Memory B cell (primary cell): Measurements from ENCODE around the gene APRT.
"Not testable (repeated sequence)": the region's sequence is repeated elsewhere in the genome, so short reads cannot be mapped to it uniquely, and the experiment has no call there.

Experiments used
- ATAC-seq: fragments of 150-1000 bp; cut with Tn5 transposase; 2 replicates; pipeline ENCODE4 v1.10.0; 2021; ENCODE audit warnings: low read depth, mild to moderate bottlenecking, moderate library complexity
- DNase-seq, 2 donors: peaks; one replicate each; pipeline ENCODE4 v3.0.0; 2022; ENCODE audit warnings: low spot score in 2 of 2
- H3K27ac Mint-ChIP-seq: one replicate; pipeline ENCODE4 v1.8.0; 2022; ENCODE audit warnings: mild to moderate bottlenecking, moderate library complexity, mixed read lengths
- H3K27me3 Mint-ChIP-seq: one replicate; pipeline ENCODE4 v1.8.0; 2022; ENCODE audit warnings: mixed read lengths
- H3K36me3 Mint-ChIP-seq: one replicate; pipeline ENCODE4 v1.8.0; 2022; ENCODE audit warnings: mild to moderate bottlenecking, mixed read lengths
- H3K4me1 Mint-ChIP-seq: one replicate; pipeline ENCODE4 v1.8.0; 2022; ENCODE audit warnings: mixed read lengths
- H3K4me3 Mint-ChIP-seq: one replicate; pipeline ENCODE4 v1.8.0; 2022; ENCODE audit warnings: mild to moderate bottlenecking, moderate library complexity, mixed read lengths
- H3K9me3 Mint-ChIP-seq: one replicate; pipeline ENCODE4 v1.8.0; 2022; ENCODE audit warnings: mixed read lengths

Gene APRT

GRCh38 chr16:88803264-88803987 is 8.3 kb downstream of the APRT start, which contains the start of gene CDT1:
TSS of gene CDT1 (plus strand) at chr16:88803789. CDS start at chr16:88803832, 43 bp downstream.
- Mint-ChIP-seq H3K27ac (peak within 1 kb of the TSS; percentile 72), H3K36me3 (no peaks in the 10 kb centered on the region), H3K27me3 (no peaks in the 10 kb centered on the region), H3K4me1 (peaks cover 6% of the 10 kb centered on the region), H3K4me3 (peak within 1 kb of the TSS; percentile 82), H3K9me3 (no peaks in the 10 kb centered on the region)
- DNase-seq (peak; percentile 86 to 89), ATAC-seq (peak; percentile 67)

- no peak for DNase-seq
- ATAC-seq: no peak
- H3K9me3 Mint-ChIP-seq: no peaks in the 10 kb centered on the region
- no peak overlapping the region for H3K4me3 Mint-ChIP-seq
- H3K36me3 Mint-ChIP-seq: no peaks in the 10 kb centered on the region
- H3K27me3 Mint-ChIP-seq: no peaks in the 10 kb centered on the region
- H3K4me1 Mint-ChIP-seq: peaks cover 8% of the 10 kb centered on the region
- H3K27ac Mint-ChIP-seq: no peak overlapping the region
Measured at GRCh38 chr16:88800277-88800592, 11.5 kb downstream of the APRT start.

DNA sequence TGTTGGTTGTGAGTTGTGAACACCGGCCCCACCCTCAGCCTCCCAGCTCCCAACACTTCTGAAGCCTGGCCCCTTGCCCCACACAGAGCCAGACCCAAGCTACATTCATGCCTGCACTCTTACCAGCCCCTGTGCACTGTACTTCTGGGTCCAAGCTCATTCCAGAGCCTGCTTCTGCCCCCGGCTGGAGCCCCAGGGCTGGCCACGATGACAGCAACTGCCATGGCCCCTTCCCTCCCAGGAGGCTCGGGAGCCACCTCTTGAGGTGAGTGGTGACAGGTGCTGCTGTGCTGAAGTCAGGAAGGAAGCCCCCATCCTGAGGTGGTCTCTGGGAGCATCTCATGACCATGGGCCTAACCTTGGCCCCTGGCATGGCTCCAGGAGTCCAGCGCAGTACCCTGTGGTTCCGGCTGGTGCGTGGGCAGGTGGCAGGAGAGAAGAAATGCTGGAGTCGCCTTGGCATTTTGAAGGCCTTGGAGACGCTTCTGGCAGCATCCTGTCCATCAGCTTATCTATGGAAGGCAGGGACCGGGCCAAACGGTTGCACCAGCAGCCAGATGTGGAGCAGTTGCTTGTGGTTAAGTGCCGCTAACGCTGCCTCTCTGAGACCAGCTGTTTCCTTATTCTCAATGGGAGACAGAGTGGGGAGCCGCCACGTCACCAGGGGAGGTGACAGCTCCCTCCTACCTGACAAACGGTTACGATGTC is 12.0 kb downstream of the APRT start:
- Mint-ChIP-seq H3K4me3 (no peak overlapping the region), H3K27ac (no peak overlapping the region), H3K36me3 (no peaks in the 10 kb centered on the region), H3K4me1 (peaks cover 9% of the 10 kb centered on the region), H3K27me3 (no peaks in the 10 kb centered on the region), H3K9me3 (no peaks in the 10 kb centered on the region)
- DNase-seq (no peak), ATAC-seq (no peak)

GRCh38 chr16:88798772-88799455 is 12.8 kb downstream of the APRT start:
- H3K27me3 Mint-ChIP-seq: no peaks in the 10 kb centered on the region
- H3K9me3 Mint-ChIP-seq: no peaks in the 10 kb centered on the region
- H3K4me3 Mint-ChIP-seq: no peak overlapping the region
- no peak for DNase-seq
- H3K4me1 Mint-ChIP-seq: peaks cover 12% of the 10 kb centered on the region
- H3K27ac Mint-ChIP-seq: no peak overlapping the region
- H3K36me3 Mint-ChIP-seq: no peaks in the 10 kb centered on the region
- no peak for ATAC-seq

DNA sequence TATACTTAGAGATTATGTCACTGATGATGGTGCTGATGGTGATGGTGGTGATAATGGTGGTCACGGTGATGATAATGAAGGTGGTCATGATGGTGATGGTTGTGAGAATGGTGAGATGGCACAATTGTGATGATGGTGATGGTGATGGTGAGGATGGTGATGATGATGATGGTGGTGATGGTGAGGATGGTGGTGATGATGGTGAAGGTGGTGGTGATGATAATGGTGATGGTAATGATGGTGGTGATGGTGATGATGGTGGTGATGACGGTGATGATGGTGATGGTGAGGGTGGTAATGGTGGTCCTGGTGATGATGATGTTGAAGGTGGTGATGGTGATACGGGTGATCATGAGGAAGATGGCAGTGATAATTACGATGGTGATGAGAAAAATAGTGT is 13.7 kb downstream of the APRT start:
- H3K4me1 Mint-ChIP-seq: peaks cover 17% of the 10 kb centered on the region
- no peaks in the 10 kb centered on the region for H3K36me3 Mint-ChIP-seq
- no peak for DNase-seq
- H3K27ac Mint-ChIP-seq: no peak overlapping the region
- H3K27me3 Mint-ChIP-seq: no peaks in the 10 kb centered on the region
- ATAC-seq: no peak
- H3K4me3 Mint-ChIP-seq: no peak overlapping the region
- H3K9me3 Mint-ChIP-seq: no peaks in the 10 kb centered on the region

DNA sequence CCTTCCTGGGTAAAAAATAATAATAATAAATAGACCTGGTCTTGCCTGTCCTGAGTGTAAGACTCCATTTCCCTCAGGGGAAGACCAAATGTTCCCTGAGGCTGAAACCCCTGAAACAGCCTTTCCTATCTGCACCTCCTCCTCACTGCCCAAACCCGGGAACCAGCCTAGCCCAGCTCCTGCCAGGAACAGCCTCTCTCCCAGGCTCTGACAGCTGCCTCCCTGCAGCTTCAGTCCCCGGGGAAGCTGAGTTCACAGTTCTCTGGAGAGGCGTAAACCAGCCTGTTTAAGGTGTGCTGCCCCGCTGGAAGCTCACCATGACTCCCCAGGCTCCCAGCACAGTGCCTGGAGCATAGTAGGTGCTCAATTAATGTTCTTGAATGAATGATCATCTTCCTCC is 15.4 kb downstream of the APRT start:
- Mint-ChIP-seq H3K27me3 (no peaks in the 10 kb centered on the region), H3K4me1 (peaks cover 17% of the 10 kb centered on the region), H3K36me3 (no peaks in the 10 kb centered on the region), H3K9me3 (no peaks in the 10 kb centered on the region), H3K27ac (no peak overlapping the region), H3K4me3 (no peak overlapping the region)
- no peak for DNase-seq
- no peak for ATAC-seq

DNA sequence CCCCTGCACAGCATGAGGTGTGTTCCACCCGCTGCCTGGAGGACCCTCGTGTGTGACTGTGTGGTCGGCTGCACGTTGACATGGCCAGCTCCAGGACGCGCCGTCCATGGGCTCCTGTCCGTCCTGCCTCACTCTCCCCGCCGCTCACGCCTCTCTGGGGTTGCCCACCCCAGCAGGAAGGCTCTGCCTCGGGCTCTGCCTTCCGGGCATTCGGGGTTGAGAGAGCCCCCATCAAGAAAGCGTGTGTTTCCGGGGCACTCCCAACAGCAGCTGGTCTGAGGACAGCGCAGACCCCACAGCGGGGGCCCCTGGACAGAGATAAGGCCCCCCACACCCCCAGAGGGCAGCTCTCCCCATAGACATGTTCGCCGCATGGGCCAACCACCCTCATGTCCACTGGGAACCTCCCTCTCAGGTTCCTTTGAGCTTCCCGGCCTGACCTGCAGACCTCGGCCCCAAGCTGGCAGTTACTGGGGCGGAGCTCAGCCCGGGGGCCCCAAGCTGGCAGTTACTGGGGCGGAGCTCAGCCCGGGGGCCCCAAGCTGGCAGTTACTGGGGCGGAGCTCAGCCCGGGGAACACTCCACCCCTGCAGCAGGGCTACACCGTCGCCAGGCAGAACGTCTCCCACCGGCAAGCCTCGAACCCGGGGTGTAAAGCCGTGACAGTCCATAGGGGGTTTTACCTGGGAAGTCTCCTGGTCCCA is 18.3 kb downstream of the APRT start:
- H3K36me3 Mint-ChIP-seq: no peaks in the 10 kb centered on the region
- DNase-seq (no peak), ATAC-seq (peak; percentile 51)
- H3K9me3 Mint-ChIP-seq: no peaks in the 10 kb centered on the region
- H3K27me3 Mint-ChIP-seq: no peaks in the 10 kb centered on the region
- peaks cover 24% of the 10 kb centered on the region for H3K4me1 Mint-ChIP-seq
- no peak overlapping the region for H3K27ac Mint-ChIP-seq
- peak overlapping the region; percentile 21 for H3K4me3 Mint-ChIP-seq

DNA sequence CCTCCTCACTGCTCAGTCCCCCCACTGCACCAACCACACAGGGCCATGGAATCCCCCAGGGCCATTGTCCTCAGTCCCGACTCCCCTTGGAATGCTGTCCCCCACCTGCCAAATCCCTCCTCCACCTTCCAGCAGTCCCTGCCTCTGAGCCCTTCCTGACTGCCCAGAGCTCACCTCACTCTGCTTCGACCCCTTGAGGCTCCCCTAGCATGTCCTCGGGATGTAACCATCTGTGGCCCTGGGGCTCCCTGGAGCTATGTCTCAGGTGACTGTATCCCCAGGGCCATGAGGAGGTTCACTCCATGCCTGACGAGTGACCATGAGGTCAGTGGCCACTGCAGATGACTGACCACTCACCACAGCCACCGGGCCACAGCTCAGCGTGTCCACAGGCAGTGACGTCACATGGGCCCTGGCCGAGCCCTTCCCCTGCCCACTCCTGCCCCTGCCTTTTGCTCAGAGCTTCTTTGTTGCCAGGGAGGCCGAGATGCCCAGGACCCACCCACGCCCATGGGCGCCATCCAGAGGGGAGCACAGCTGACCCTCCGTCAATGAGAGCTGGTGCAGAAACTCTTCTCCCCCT is 19.0 kb downstream of the APRT start:
- Mint-ChIP-seq H3K36me3 (no peaks in the 10 kb centered on the region), H3K27ac (no peak overlapping the region), H3K4me1 (peaks cover 24% of the 10 kb centered on the region), H3K9me3 (no peaks in the 10 kb centered on the region), H3K27me3 (no peaks in the 10 kb centered on the region), H3K4me3 (no peak overlapping the region)
- DNase-seq (no peak), ATAC-seq (no peak)

DNA sequence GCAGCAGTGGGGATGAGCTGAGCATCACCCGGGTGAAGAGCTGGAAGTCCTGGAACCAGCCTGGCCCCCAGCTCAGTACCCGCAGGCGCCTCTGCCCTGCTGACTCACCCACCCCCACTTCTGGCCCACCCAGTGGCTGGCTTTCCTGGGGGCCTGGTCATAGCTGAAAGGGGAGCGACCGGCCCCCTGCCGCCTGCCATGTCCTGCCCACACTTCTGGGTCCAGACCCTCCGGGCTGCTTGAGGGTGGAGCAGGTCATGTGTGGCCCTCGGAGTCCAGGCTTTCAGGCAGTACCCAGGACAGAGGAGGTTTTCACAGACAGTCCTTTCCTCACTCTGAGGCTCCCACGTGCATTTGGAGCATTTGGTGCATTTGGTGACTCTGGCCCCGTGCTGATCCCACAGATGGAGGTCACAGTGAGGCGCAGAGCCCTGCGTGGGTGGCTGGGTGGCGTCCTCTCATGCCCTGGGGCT is 19.6 kb downstream of the APRT start:
- peaks cover 24% of the 10 kb centered on the region for H3K4me1 Mint-ChIP-seq
- DNase-seq: no peak
- no peak overlapping the region for H3K27ac Mint-ChIP-seq
- no peak overlapping the region for H3K4me3 Mint-ChIP-seq
- no peak for ATAC-seq
- H3K27me3 Mint-ChIP-seq: no peaks in the 10 kb centered on the region
- no peaks in the 10 kb centered on the region for H3K36me3 Mint-ChIP-seq
- H3K9me3 Mint-ChIP-seq: no peaks in the 10 kb centered on the region

GRCh38 chr16:88790312-88791211 is 21.2 kb downstream of the APRT start:
- Mint-ChIP-seq H3K4me1 (peaks cover 25% of the 10 kb centered on the region), H3K27ac (peak overlapping the region; percentile 73), H3K36me3 (no peaks in the 10 kb centered on the region), H3K4me3 (peak overlapping the region; percentile 57), H3K9me3 (no peaks in the 10 kb centered on the region), H3K27me3 (no peaks in the 10 kb centered on the region)
- peak; percentile 63 for ATAC-seq
- DNase-seq: no peak

GRCh38 chr16:88789594-88789993 is 22.1 kb downstream of the APRT start:
- Mint-ChIP-seq H3K4me3 (peak overlapping the region; percentile 2), H3K27me3 (no peaks in the 10 kb centered on the region), H3K4me1 (peaks cover 21% of the 10 kb centered on the region), H3K27ac (peak overlapping the region; percentile 73), H3K9me3 (no peaks in the 10 kb centered on the region), H3K36me3 (no peaks in the 10 kb centered on the region)
- ATAC-seq (peak; percentile 14), DNase-seq (no peak)

- not testable (repeated sequence) for H3K27me3 Mint-ChIP-seq, H3K4me3 Mint-ChIP-seq, H3K27ac Mint-ChIP-seq, H3K36me3 Mint-ChIP-seq, DNase-seq, H3K9me3 Mint-ChIP-seq, ATAC-seq
- peaks cover 20% of the 10 kb centered on the region for H3K4me1 Mint-ChIP-seq
Measured at GRCh38 chr16:88788749-88789148, 23.0 kb downstream of the APRT start.
